ELF-1 (cell line): ENCODE results near the gene CFAP68.
"Not testable (repeated sequence)": the region's sequence is repeated elsewhere in the genome, so short reads cannot be mapped to it uniquely, and the experiment has no call there.

Source experiments
- DNase-seq: peaks from one replicate; pipeline ENCODE4 v3.0.0-alpha.2; 2016; ENCODE audit warnings: low read depth, low spot score

CFAP68 gene

GRCh38 chr11:111870522-111870885 is 8.8 kb upstream of the CFAP68 start:
- DNase-seq, result no peak

- peak; percentile 86 for DNase-seq
Observed at GRCh38 chr11:111870886-111871692, 8.3 kb upstream of the CFAP68 start, which contains the start of gene ALG9. TSS of gene ALG9 (minus strand) at chr11:111871581. CDS start at chr11:111871482, 99 bp downstream.

- no peak for DNase-seq
Observed at GRCh38 chr11:111871693-111872161, 7.6 kb upstream of the CFAP68 start.

GRCh38 chr11:111878385-111878848 is 924 bp upstream of the CFAP68 start:
- DNase-seq, result no peak

GRCh38 chr11:111879637-111879960 is 258 bp downstream of the CFAP68 start:
- no peak for DNase-seq

GRCh38 chr11:111882202-111882601 is 2.9 kb downstream of the CFAP68 start:
- no peak for DNase-seq

- not testable (repeated sequence) for DNase-seq
Observed at GRCh38 chr11:111885053-111885452, 5.7 kb downstream of the CFAP68 start.

- DNase-seq, result no peak
Observed at GRCh38 chr11:111886032-111886431, 6.7 kb downstream of the CFAP68 start.

GRCh38 chr11:111886844-111887243 is 7.5 kb downstream of the CFAP68 start:
- DNase-seq, result no peak

- DNase-seq, result no peak
Observed at GRCh38 chr11:111905411-111905810, 26.1 kb downstream of the CFAP68 start.

- DNase-seq, result no peak
Observed at GRCh38 chr11:111906680-111907079, 27.3 kb downstream of the CFAP68 start.

GRCh38 chr11:111908639-111909305 is 29.4 kb downstream of the CFAP68 start:
- DNase-seq, result no peak

GRCh38 chr11:111909378-111909777 is 30.0 kb downstream of the CFAP68 start:
- no peak for DNase-seq

- DNase-seq, result no peak
Observed at GRCh38 chr11:111910676-111911562, 31.6 kb downstream of the CFAP68 start.

- DNase-seq, result peak; percentile 69
Observed at GRCh38 chr11:111911563-111912401, 32.4 kb downstream of the CFAP68 start, which contains the start of gene CRYAB. TSS of gene CRYAB (minus strand) at chr11:111911770. CDS start at chr11:111911724, 46 bp downstream.

GRCh38 chr11:111912535-111912934 is 33.2 kb downstream of the CFAP68 start, which contains the start of gene HSPB2:
TSS of gene HSPB2 (plus strand) at chr11:111912734. CDS start at chr11:111912830, 96 bp downstream.
- no peak for DNase-seq

GRCh38 chr11:111913031-111913861 is 33.9 kb downstream of the CFAP68 start:
- no peak for DNase-seq

- no peak for DNase-seq
Observed at GRCh38 chr11:111913997-111914396, 34.7 kb downstream of the CFAP68 start.

GRCh38 chr11:111916768-111917167 is 37.4 kb downstream of the CFAP68 start:
- no peak for DNase-seq

- DNase-seq, result no peak
Observed at GRCh38 chr11:111917312-111917711, 38.0 kb downstream of the CFAP68 start.
